Gastrocnemius medialis (tissue), 4 donors: ENCODE results near the gene ACTR8. TPM values are rescaled to one million over a fixed set of nuclear protein-coding genes. Genes with fewer than 3 reads are reported as not detected.

Experiments
- ATAC-seq, 2 donors: fragments of 150-250 bp; one replicate each; pipeline ENCODE4 v1.9.1; 2016
- DNase-seq, 2 donors: peaks; one replicate each; pipeline ENCODE4 v3.0.0-alpha.2; 2019
- H3K27ac ChIP-seq, 4 donors: fragments of 200-600 bp; sonication (generic); 1 replicate in 1 of 4; 2 replicates in 3 of 4; pipeline ENCODE4 v1.5.1; 2016 to 2018; ENCODE audit warnings: mild to moderate bottlenecking in 2 of 4, moderate library complexity in 1 of 4
- H3K27me3 ChIP-seq, 3 donors: fragments of 200-600 bp; sonication (generic) in 2 of 3; 1 replicate in 1 of 3; 2 replicates in 2 of 3; pipeline versions ENCODE4 v1.5.1 to v1.6.0; 2016 to 2019; ENCODE audit warnings: mild to moderate bottlenecking in 1 of 3, moderate library complexity in 1 of 3
- H3K36me3 ChIP-seq, 2 donors: fragments of 200-600 bp; sonication (generic) in 1 of 2; one replicate each; pipeline ENCODE4 v1.5.1; 2017 to 2018
- H3K4me1 ChIP-seq, 2 donors: fragments of 200-600 bp; sonication (generic) in 1 of 2; one replicate each; pipeline ENCODE4 v1.5.1; 2016 to 2017; ENCODE audit warnings: mild to moderate bottlenecking in 2 of 2
- H3K4me3 ChIP-seq, 4 donors: fragments of 200-600 bp; sonication (generic) in 3 of 4; 1 replicate in 1 of 4; 2 replicates in 3 of 4; pipeline ENCODE4 v1.5.1; 2016 to 2019; ENCODE audit warnings: mild to moderate bottlenecking in 2 of 4
- H3K9me3 ChIP-seq, 3 donors: fragments of 200-600 bp; sonication (generic) in 2 of 3; 1 replicate in 1 of 3; 2 replicates in 2 of 3; pipeline ENCODE4 v1.5.1; 2016 to 2019
- POLR2A ChIP-seq, 2 donors: fragments of 450-650 bp; IDR thresholded peaks; one replicate each; pipeline ENCODE4 v1.6.1; 2017; ENCODE audit warnings: antibody characterized with exemption in 2 of 2, mild to moderate bottlenecking in 2 of 2, moderate library complexity in 2 of 2
- in situ Hi-C, 4 donors: fragments of 200-750 bp; cut with MboI; loops; one replicate each; pipeline versions ENCODE4 v1.15.0 to v1.8.0; 2017; ENCODE audit warnings: low sequenced_read_pairs in 4 of 4
- intact Hi-C: fragments of 100-400 bp; cut with DNase I; formaldehyde crosslinking; loops from one replicate; pipeline ENCODE4 v1.15.1; 2023; ENCODE audit warnings: low total_unique reads
- total RNA-seq, 4 donors: library from RNA; depleted of rRNA; stranded (reverse); fragments of >200 nt; gene quantifications; one replicate each; pipeline versions ENCODE4 v1.1.0 to v1.2.3, GENCODE V29; 2016
- TF ChIP-seq, protein P1 (sequence below), 5 experiments: fragments of 450-650 bp in 3 of 5; fragments of 200-600 bp in 2 of 5; sonication (generic) in 2 of 5; IDR thresholded peaks in 4 of 5; conservative IDR thresholded peaks in 1 of 5; 1 replicate in 4 of 5; 2 replicates in 1 of 5; pipeline ENCODE4 v1.5.1; 2016 to 2019; ENCODE audit warnings: antibody characterized with exemption in 5 of 5, mild to moderate bottlenecking in 3 of 5, moderate library complexity in 3 of 5

ACTR8 gene
- total RNA-seq, 4 donors from 2014 or later, result 13.6 to 24.9 (median 19.8) TPM

DNA sequence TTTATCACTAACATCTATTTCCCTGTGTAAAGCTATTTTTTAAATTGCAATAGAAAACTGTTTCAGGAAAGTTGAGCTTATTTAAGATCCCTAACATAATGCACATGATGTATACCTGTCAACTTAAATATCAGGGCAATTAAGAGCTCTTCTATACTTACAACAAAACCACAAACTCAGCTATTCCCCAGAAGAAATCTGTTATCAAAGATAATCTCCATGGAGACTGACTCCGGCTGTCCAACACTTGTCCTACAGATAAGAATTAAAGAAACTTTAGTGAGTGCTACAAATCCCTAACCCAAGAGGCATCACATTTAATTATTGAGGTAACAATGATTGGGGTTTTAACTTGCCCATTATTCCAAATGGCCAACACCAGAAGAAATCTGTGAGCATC, 6.3 kb upstream of the ACTR8 start:
- Histone ChIP-seq H3K4me1 (peaks cover 14 to 22% of the 10 kb centered on the region in 2 donors), H3K9me3 (no peaks in the 10 kb centered on the region), H3K27me3 (no peaks in the 10 kb centered on the region), H3K27ac (no peak overlapping the region), H3K36me3 (peaks cover 0 to 48% of the 10 kb centered on the region in 2 donors), H3K4me3 (no peak overlapping the region)
- ATAC-seq (no peak), DNase-seq (no peak)
- intact Hi-C loops, result no loop called here
- in situ Hi-C loops, result loop anchor here in 1 of 4 donors (25.0 kb wide), 1 partner anchor 551 kb away; the partner anchor contains the start of gene DCP1A
- TF ChIP-seq, protein P1, sequence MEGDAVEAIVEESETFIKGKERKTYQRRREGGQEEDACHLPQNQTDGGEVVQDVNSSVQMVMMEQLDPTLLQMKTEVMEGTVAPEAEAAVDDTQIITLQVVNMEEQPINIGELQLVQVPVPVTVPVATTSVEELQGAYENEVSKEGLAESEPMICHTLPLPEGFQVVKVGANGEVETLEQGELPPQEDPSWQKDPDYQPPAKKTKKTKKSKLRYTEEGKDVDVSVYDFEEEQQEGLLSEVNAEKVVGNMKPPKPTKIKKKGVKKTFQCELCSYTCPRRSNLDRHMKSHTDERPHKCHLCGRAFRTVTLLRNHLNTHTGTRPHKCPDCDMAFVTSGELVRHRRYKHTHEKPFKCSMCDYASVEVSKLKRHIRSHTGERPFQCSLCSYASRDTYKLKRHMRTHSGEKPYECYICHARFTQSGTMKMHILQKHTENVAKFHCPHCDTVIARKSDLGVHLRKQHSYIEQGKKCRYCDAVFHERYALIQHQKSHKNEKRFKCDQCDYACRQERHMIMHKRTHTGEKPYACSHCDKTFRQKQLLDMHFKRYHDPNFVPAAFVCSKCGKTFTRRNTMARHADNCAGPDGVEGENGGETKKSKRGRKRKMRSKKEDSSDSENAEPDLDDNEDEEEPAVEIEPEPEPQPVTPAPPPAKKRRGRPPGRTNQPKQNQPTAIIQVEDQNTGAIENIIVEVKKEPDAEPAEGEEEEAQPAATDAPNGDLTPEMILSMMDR (IDR thresholded peaks at IDR 0.05 in 4 of 5, conservative IDR thresholded peaks at IDR 0.05 in 1 of 5), result no peak
- no peak for TF ChIP-seq POLR2A (IDR thresholded peaks at IDR 0.05)

DNA sequence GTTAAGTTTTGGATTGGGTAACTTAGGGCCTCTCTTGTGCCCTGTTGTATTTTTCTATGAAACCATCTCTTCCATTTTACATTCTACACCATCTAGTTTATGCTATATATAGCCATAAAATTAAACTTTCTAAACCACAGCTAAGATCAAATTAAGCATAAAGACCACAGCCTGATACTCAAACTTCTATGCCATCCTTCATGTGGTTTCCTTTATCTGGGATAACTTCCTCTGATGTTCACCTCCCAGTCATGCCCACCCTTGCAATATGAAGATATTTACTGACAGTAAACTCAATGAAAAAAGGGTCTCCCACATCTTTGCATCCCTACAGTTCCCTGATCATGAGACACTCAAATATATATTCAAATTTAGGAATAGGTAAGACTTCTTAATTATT, 5.5 kb upstream of the ACTR8 start:
- no peak for TF ChIP-seq POLR2A (IDR thresholded peaks at IDR 0.05)
- TF ChIP-seq, protein P1 (IDR thresholded peaks at IDR 0.05 in 4 of 5, conservative IDR thresholded peaks at IDR 0.05 in 1 of 5), result no peak
- H3K27me3 ChIP-seq, result no peaks in the 10 kb centered on the region
- H3K4me1 ChIP-seq, result peaks cover 14 to 22% of the 10 kb centered on the region in 2 donors
- ATAC-seq (no peak), DNase-seq (no peak)
- in situ Hi-C loops, result loop anchor here in 1 of 4 donors (25.0 kb wide), 1 partner anchor 550 kb away; the partner anchor contains the start of gene DCP1A
- no peak overlapping the region for H3K4me3 ChIP-seq
- H3K9me3 ChIP-seq, result no peaks in the 10 kb centered on the region
- peaks cover 0 to 48% of the 10 kb centered on the region in 2 donors for H3K36me3 ChIP-seq
- intact Hi-C loops, result no loop called here
- H3K27ac ChIP-seq, result no peak overlapping the region

DNA sequence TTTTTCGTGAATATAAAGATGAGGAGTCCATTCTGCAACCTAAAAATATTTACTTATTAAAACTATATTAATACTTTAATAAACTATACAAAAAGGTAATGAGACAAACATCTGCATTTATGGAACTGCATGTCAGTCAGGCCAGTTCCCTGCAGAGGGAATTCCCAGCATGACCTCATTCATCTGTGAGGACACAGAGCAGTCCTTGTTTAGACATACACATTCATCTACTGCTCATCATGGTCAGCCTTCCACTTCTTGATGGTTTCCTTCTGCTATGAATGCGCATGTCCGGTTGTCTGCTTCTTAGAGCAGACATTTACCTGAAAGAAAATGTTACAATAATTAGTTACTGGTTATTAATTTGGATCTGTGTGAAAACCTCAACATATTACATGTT, 3.3 kb upstream of the ACTR8 start:
- no peaks in the 10 kb centered on the region for H3K9me3 ChIP-seq
- intact Hi-C loops, result no loop called here
- in situ Hi-C loops, result loop anchor here in 1 of 4 donors (25.0 kb wide), 1 partner anchor 548 kb away; the partner anchor contains the start of gene DCP1A

DNA sequence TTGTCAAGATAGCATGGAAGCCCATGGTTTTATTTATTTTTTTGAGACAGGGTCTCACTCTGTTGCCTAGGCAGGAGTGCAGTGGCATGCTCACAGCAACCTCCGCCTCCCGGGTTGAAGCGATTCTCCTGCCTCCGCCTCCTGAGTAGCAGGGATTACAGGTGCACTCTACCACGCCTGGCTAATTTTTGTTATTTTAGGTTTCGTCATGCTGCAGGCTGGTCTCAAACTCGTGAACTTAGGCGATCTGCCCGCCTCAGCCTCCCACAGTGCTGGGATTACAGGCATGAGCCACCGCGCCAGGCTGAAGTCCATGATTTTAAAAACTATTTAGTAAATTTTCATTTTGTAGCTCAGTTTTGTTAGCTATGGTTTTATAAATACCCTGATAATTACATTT, 2.7 kb upstream of the ACTR8 start:
- Histone ChIP-seq H3K27me3 (no peaks in the 10 kb centered on the region), H3K9me3 (no peaks in the 10 kb centered on the region), H3K4me3 (no peak overlapping the region), H3K27ac (no peak overlapping the region), H3K36me3 (peaks cover 0 to 51% of the 10 kb centered on the region in 2 donors), H3K4me1 (peaks cover 13 to 23% of the 10 kb centered on the region in 2 donors)
- TF ChIP-seq, protein P1 (IDR thresholded peaks at IDR 0.05 in 4 of 5, conservative IDR thresholded peaks at IDR 0.05 in 1 of 5), result no peak
- no peak for TF ChIP-seq POLR2A (IDR thresholded peaks at IDR 0.05)
- DNase-seq (no peak), ATAC-seq (no peak)
- in situ Hi-C loops, result loop anchor here in 1 of 4 donors (25.0 kb wide), 1 partner anchor 547 kb away; the partner anchor contains the start of gene DCP1A
- intact Hi-C loops, result no loop called here

More for the DNA sequence above, 3.3 kb upstream of the ACTR8 start:
- Histone ChIP-seq H3K36me3 (peaks cover 0 to 48% of the 10 kb centered on the region in 2 donors), H3K27me3 (no peaks in the 10 kb centered on the region), H3K4me1 (peaks cover 18 to 26% of the 10 kb centered on the region in 2 donors), H3K27ac (no peak overlapping the region), H3K4me3 (no peak overlapping the region)
- no peak for ATAC-seq
- DNase-seq, result no peak
- TF ChIP-seq, protein P1 (IDR thresholded peaks at IDR 0.05 in 4 of 5, conservative IDR thresholded peaks at IDR 0.05 in 1 of 5), result no peak
- TF ChIP-seq POLR2A (IDR thresholded peaks at IDR 0.05), result no peak
